IMR-90 (cell line): ENCODE data around the gene MTCL1. TPM values are rescaled to one million over a fixed set of nuclear protein-coding genes. Genes with fewer than 3 reads are reported as not detected.
A peak's percentile ranks its signal among the peaks of the same experiment; 100 is the strongest.

Experiments used
- ATAC-seq: fragments of 200-7000 bp; cut with Tn5 transposase; 2 replicates; pipeline ENCODE4 v1.9.1; 2020; ENCODE audit warnings: low read depth, mild to moderate bottlenecking, moderate library complexity
- BruUV-seq: library from RNA; stranded (reverse); fragments of 400-500 nt; replicated peaks from 2 replicates; lab custom pipeline; 2021; lab: Mats Ljungman, UMichigan
- CTCF ChIA-PET: fragments of 300-600 bp; formaldehyde crosslinking; extraction: SDS; loops from one replicate; lab custom pipeline; 2021; ENCODE audit warnings: antibody characterized with exemption; lab: Yijun Ruan, JAX
- POLR2A ChIA-PET: fragments of 300-600 bp; sonication (Branson Sonifier 250); formaldehyde crosslinking; loops from one replicate; lab custom pipeline; 2022; ENCODE audit warnings: antibody characterized with exemption; ENCODE audit not compliant: unreplicated experiment; lab: Charles Lee
- DNase-seq: peaks from one replicate; pipeline ENCODE4 v3.0.0; 2013
- H2AFZ ChIP-seq: replicated peaks from 2 replicates; pipeline ENCODE3; 2013; ENCODE audit warnings: low read length, mild to moderate bottlenecking; ENCODE audit not compliant: poor library complexity
- H2AK5ac ChIP-seq: 2 replicates; pipeline ENCODE4 v1.6.1; 2013; ENCODE audit warnings: low read depth, low read length, inconsistent platforms
- H2AK9ac ChIP-seq: replicated peaks from 2 replicates; pipeline ENCODE3; 2013; ENCODE audit warnings: mild to moderate bottlenecking, low read depth, low read length, moderate library complexity; ENCODE audit not compliant: poor library complexity
- H2BK120ac ChIP-seq: 2 replicates; pipeline ENCODE4 v1.6.1; 2013; ENCODE audit warnings: low read depth, low read length, inconsistent platforms
- H2BK15ac ChIP-seq: 3 replicates; pipeline ENCODE4 v1.6.1; 2013; ENCODE audit warnings: low read depth, low read length, inconsistent platforms
- H2BK20ac ChIP-seq: 2 replicates; pipeline ENCODE4 v1.6.1; 2013; ENCODE audit warnings: low read depth, mild to moderate bottlenecking, inconsistent platforms, low read length, moderate library complexity
- H2BK5ac ChIP-seq: 2 replicates; pipeline ENCODE4 v1.6.1; 2013; ENCODE audit warnings: mild to moderate bottlenecking, low read depth, low read length, inconsistent platforms; ENCODE audit not compliant: poor library complexity, severe bottlenecking
- H3K14ac ChIP-seq: replicated peaks from 2 replicates; pipeline ENCODE4 v1.6.1; 2013; ENCODE audit warnings: low read depth, low read length, inconsistent platforms
- H3K18ac ChIP-seq: 2 replicates; pipeline ENCODE4 v1.6.1; 2013; ENCODE audit warnings: low read depth, low read length, control low read depth
- H3K23ac ChIP-seq: 2 replicates; pipeline ENCODE4 v1.6.1; 2013; ENCODE audit warnings: low read depth, low read length, inconsistent platforms
- H3K27ac ChIP-seq: 2 replicates; pipeline ENCODE4 v1.5.1; 2013; ENCODE audit warnings: mild to moderate bottlenecking, control low read depth, low read length; ENCODE audit not compliant: insufficient read depth
- H3K27me3 ChIP-seq: 2 replicates; pipeline ENCODE4 v1.6.1; 2013; ENCODE audit warnings: low read length; ENCODE audit not compliant: control insufficient read depth, insufficient read depth
- H3K36me3 ChIP-seq: 2 replicates; pipeline ENCODE4 v1.6.1; 2013; ENCODE audit warnings: low read length, mixed read lengths; ENCODE audit not compliant: control insufficient read depth, insufficient read depth
- H3K4ac ChIP-seq: 2 replicates; pipeline ENCODE4 v1.6.1; 2013; ENCODE audit warnings: low read depth, low read length, inconsistent platforms
- H3K4me1 ChIP-seq: 2 replicates; pipeline ENCODE4 v1.6.1; 2013; ENCODE audit warnings: low read length, mixed read lengths; ENCODE audit not compliant: control insufficient read depth, insufficient read depth
- H3K4me2 ChIP-seq: 2 replicates; pipeline ENCODE4 v1.6.1; 2013; ENCODE audit warnings: low read depth, mild to moderate bottlenecking, control low read depth, low read length, moderate library complexity
- H3K4me3 ChIP-seq: 2 replicates; pipeline ENCODE4 v1.5.1; 2013; ENCODE audit warnings: low read depth, mild to moderate bottlenecking, control low read depth, low read length, moderate library complexity; ENCODE audit not compliant: insufficient read depth
- H3K56ac ChIP-seq: 2 replicates; pipeline ENCODE4 v1.6.1; 2013; ENCODE audit warnings: low read length, inconsistent platforms; ENCODE audit not compliant: insufficient read depth; ENCODE audit errors: extremely low read depth
- H3K79me1 ChIP-seq, 2 experiments: 2 replicates each; pipeline ENCODE4 v1.6.1; 2013; ENCODE audit warnings: low read length in 2 of 2, inconsistent platforms in 1 of 2, low read depth in 1 of 2
- H3K9ac ChIP-seq: 2 replicates; pipeline ENCODE4 v1.6.1; 2013; ENCODE audit warnings: low read depth, low read length, control low read depth
- H3K9me1 ChIP-seq: 2 replicates; pipeline ENCODE4 v1.6.1; 2013; ENCODE audit warnings: low read length, inconsistent platforms; ENCODE audit not compliant: insufficient read depth
- H3K9me3 ChIP-seq: 2 replicates; pipeline ENCODE4 v1.6.1; 2013; ENCODE audit warnings: low read length; ENCODE audit not compliant: control insufficient read depth, insufficient read depth
- H4K20me1 ChIP-seq: 2 replicates; pipeline ENCODE4 v1.6.1; 2013; ENCODE audit warnings: low read length, inconsistent platforms; ENCODE audit not compliant: insufficient read depth
- H4K5ac ChIP-seq: 2 replicates; pipeline ENCODE4 v1.6.1; 2013; ENCODE audit warnings: mild to moderate bottlenecking, low read depth, low read length, control low read depth
- H4K8ac ChIP-seq, 2 experiments: 2 replicates each; pipeline ENCODE4 v1.6.1; 2013; ENCODE audit warnings: low read depth in 2 of 2, low read length in 2 of 2, control low read depth in 1 of 2, inconsistent platforms in 1 of 2
- H4K91ac ChIP-seq: 2 replicates; pipeline ENCODE4 v1.6.1; 2013; ENCODE audit warnings: low read depth, low read length, inconsistent platforms; ENCODE audit not compliant: insufficient read depth
- USF2 ChIP-seq: fragments of 150-350 bp; IDR thresholded peaks from 2 replicates; pipeline ENCODE4 v1.6.1; 2017; ENCODE audit warnings: mild to moderate bottlenecking, antibody characterized with exemption, low read length, low read depth
- WGBS, 2 experiments: methylation state at CpG; one replicate each; pipeline versions ENCODE4 v1.1.5 to v1.1.7; 2013; ENCODE audit warnings: missing lambda C conversion rate in 2 of 2; ENCODE audit not compliant: insufficient read length in 1 of 2; ENCODE audit errors: extremely low coverage in 2 of 2; 5-methylcytosine and 5-hydroxymethylcytosine counted together
- dilution Hi-C: fragments of 300-500 bp; cut with HindIII; formaldehyde crosslinking; loops from one replicate; pipeline ENCODE4 v1.14.3; 2018; ENCODE audit warnings: low sequenced_read_pairs; ENCODE audit not compliant: unreplicated experiment
- in situ Hi-C: fragments of 300-500 bp; cut with MboI; formaldehyde crosslinking; loops from 3 replicates; pipeline ENCODE4 v1.14.3; 2019; ENCODE audit warnings: low sequenced_read_pairs, inconsistent platforms, mixed read lengths
- intact Hi-C: fragments of 100-400 bp; cut with micrococcal nuclease; formaldehyde crosslinking; loops from 2 replicates; pipeline ENCODE4 v1.10.0; 2022
- polyA plus RNA-seq, 3 experiments: library from polyadenylated mRNA; depleted of rRNA; stranded (reverse); fragments of >200 nt; gene quantifications; 2 replicates each; pipeline ENCODE4 v1.2.3, GENCODE V29; 2012; ENCODE audit warnings: low replicate concordance in 1 of 3
- total RNA-seq: library from RNA; depleted of rRNA; stranded (reverse); fragments of >200 nt; gene quantifications from 2 replicates; pipeline ENCODE4 v1.2.3, GENCODE V29; 2012

Gene MTCL1
- total and polyA plus RNA-seq, 2 of the 4 experiments (the other 2 are of a cell fraction), result 29.0 to 45.3 TPM

- Histone ChIP-seq H2AK5ac (peak overlapping the region; percentile 94), H4K20me1 (no peaks in the 10 kb centered on the region), H3K79me1 (peaks cover 0 to 4% of the 10 kb centered on the region in 2 experiments; a peak in 1 of 4 replicates), H2AK9ac (peak overlapping the region; percentile 65), H3K36me3 (no peaks in the 10 kb centered on the region), H2BK20ac (peak overlapping the region; percentile 84), H2AFZ (peak overlapping the region; percentile 16), H2BK5ac (peak overlapping the region; percentile 6), H4K5ac (peak overlapping the region; percentile 18; the same call in 1 of the 2 replicates), H3K56ac (peak overlapping the region; percentile 41; the same call in 1 of the 2 replicates), H3K14ac (peak overlapping the region; percentile 76), H3K9ac (no peak overlapping the region), H4K8ac (peak overlapping the region in 1 of 2 experiments; percentile 68; a peak in 2 of 4 replicates), H3K4me1 (peaks cover 17% of the 10 kb centered on the region), H3K9me3 (no peaks in the 10 kb centered on the region), H3K9me1 (peaks cover 16% of the 10 kb centered on the region), H2BK15ac (peak overlapping the region; percentile 45; the same call in 2 of the 3 replicates), H3K23ac (peak overlapping the region; percentile 72), H3K18ac (peak overlapping the region; percentile 7; the same call in 1 of the 2 replicates), H3K4me3 (no peak overlapping the region), H3K27ac (no peak overlapping the region), H2BK120ac (peak overlapping the region; percentile 85), H4K91ac (peak overlapping the region; percentile 60), H3K4ac (peak overlapping the region; percentile 75), H3K27me3 (no peaks in the 10 kb centered on the region), H3K4me2 (no peak overlapping the region)
- ATAC-seq (no peak), DNase-seq (no peak)
- no TSS peak for BruUV-seq
- in situ Hi-C loops (no loop called here), dilution Hi-C loops (no loop called here), intact Hi-C loops (loop anchor here (5.0 kb wide), 1 partner anchor 91 kb away; no protein-coding TSS in a partner anchor)
- CTCF ChIA-PET, result no interaction called here
- 96% methylated on average over 4 of the region's 8 CpGs; no CpG with 5 or more reads in 1 of the 2 experiments for WGBS, 2 experiments
- POLR2A ChIA-PET, result no interaction called here
- TF ChIP-seq USF2, result no peak
These were observed 150.9 kb downstream of the MTCL1 start for GRCh38 chr18:8856212-8856611.
